Heart left ventricle (tissue), 13 donors: Measurements from ENCODE around the gene WNT5A.

Source experiments
- CTCF ChIP-seq, 12 donors: fragments of 200-600 bp; sonication (generic) in 4 of 12; IDR thresholded peaks; one replicate each; pipeline versions ENCODE4 v1.5.0 to v1.8.0; 2018 to 2022; ENCODE audit warnings: antibody characterized with exemption in 12 of 12, mild to moderate bottlenecking in 5 of 12
- POLR2A ChIP-seq, 2 donors: fragments of 450-650 bp; IDR thresholded peaks; one replicate each; pipeline ENCODE4 v1.6.1; 2017; ENCODE audit warnings: antibody characterized with exemption in 2 of 2, mild to moderate bottlenecking in 2 of 2, moderate library complexity in 2 of 2
- donor health status: ischemic (EF 13 %, LVEDD 7.1; RV severe dilation, severe dysfunction).
- donor health status: DM: no; HTN: yes; CAD: no.
- donor health status: DM: no; HTN: no; CAD: no.
- donor health status: ischemic (EF 25% LVEDD 6.9; RV normal size, moderate dysfunction).
- donor health status: ischemic (EF 25% LVEDD 5.7; RV mildly dilated, moderate dysfunction).
- donor health status: ischemic (EF 35%, LVEDD 5.7; RV mildly dilated, moderate dysfunction).
- donor health status: nonischemic (EF 11% LVEDD 7.7; RV severe dilation, severe dysfunction).
- donor health status: DM: yes; HTN: yes; CAD: no.
- donor health status: PGD.
- donor health status: ischemic (EF 29% LVEDD 5.4; RV normal size, mild dysfunction).
- donor health status: nonischemic (EF 23%, LVEDD 6.1; RV moderate dilation, normal function).

GRCh38 chr3:55469957-55470526 is 17.1 kb downstream of the WNT5A start:
- TF ChIP-seq CTCF (IDR thresholded peaks at IDR 0.05): no peak
- no peak for TF ChIP-seq POLR2A (IDR thresholded peaks at IDR 0.05)
